ENCODE data around the gene STK32C. TPM values are rescaled to one million over a fixed set of nuclear protein-coding genes. Genes with fewer than 3 reads are reported as not detected.

STK32C gene
- total and polyA plus RNA-seq, 10 of the 15 experiments (the other 5 are each of a cell fraction or from before 2014, with no cell fraction given) = 1.5 to 18.1 (median 6.4) TPM

GRCh38 chr10:132257271-132257670 is 50.5 kb downstream of the STK32C start:
- H3K27me3 ChIP-seq (replicated peaks in 1 of 2; ENCODE audit: control insufficient read depth in 2 of 2, insufficient read depth in 2 of 2, low read length in 1 of 2) = no peaks in the 10 kb centered on the region
- ChIA-PET RAD21 (ENCODE audit: unreplicated experiment) (no interaction called here), SMC1A (ENCODE audit: uncharacterized antibody, unreplicated experiment) (no interaction called here), CTCF (no interaction called here), POLR2A (no interaction called here)
- no peak overlapping the region for H3K27ac ChIP-seq (ENCODE audit: control insufficient read depth, insufficient read depth)
- H4K20me1 ChIP-seq (ENCODE audit: control insufficient read depth, insufficient read depth) = no peaks in the 10 kb centered on the region
- H3K4me2 ChIP-seq (ENCODE audit: control insufficient read depth, insufficient read depth) = no peak overlapping the region
- H3K9ac ChIP-seq (ENCODE audit: control insufficient read depth, insufficient read depth, low read length) = no peak overlapping the region
- H3K4me3 ChIP-seq = no peak overlapping the region
- intact Hi-C loops (cut with micrococcal nuclease; ENCODE audit: unreplicated experiment) (no loop called here), in situ Hi-C loops (cut with MboI) (no loop called here)
- H2AFZ ChIP-seq (ENCODE audit: control insufficient read depth, low read depth, low read length) = no peak overlapping the region
- no peaks in the 10 kb centered on the region for H3K79me2 ChIP-seq (ENCODE audit: control insufficient read depth, insufficient read depth, low read length)
- 2% methylated on average over 8 of the region's 8 CpGs for WGBS (ENCODE audit: insufficient coverage, insufficient replicate concordance, low lambda C conversion rate, missing lambda C conversion rate)
- FAIRE-seq = no peak
- no peak for ATAC-seq
- BruUV-seq (replicated peaks) = no TSS peak
- H3K36me3 ChIP-seq (ENCODE audit: control insufficient read depth in 2 of 2, insufficient read depth in 2 of 2, low read length in 1 of 2) = no peaks in the 10 kb centered on the region
- no peak for DNase-seq (ENCODE audit: low read depth, low spot score)
- H3K4me1 ChIP-seq (ENCODE audit: control insufficient read depth, insufficient read depth, low read length) = no peaks in the 10 kb centered on the region
- no peak for TF ChIP-seq ETV6 (conservative IDR thresholded peaks at IDR 0.05 in 1 of 2, IDR thresholded peaks at IDR 0.05 in 1 of 2; ENCODE audit: borderline replicate concordance in 1 of 2, low read depth in 1 of 2)
- no peak for TF ChIP-seq RAD51 (IDR thresholded peaks at IDR 0.05)
- TF ChIP-seq HCFC1 (IDR thresholded peaks at IDR 0.05; ENCODE audit: low read length) = no peak
- TF ChIP-seq ZNF592 (IDR thresholded peaks at IDR 0.05) = no peak
- TF ChIP-seq, protein P1, sequence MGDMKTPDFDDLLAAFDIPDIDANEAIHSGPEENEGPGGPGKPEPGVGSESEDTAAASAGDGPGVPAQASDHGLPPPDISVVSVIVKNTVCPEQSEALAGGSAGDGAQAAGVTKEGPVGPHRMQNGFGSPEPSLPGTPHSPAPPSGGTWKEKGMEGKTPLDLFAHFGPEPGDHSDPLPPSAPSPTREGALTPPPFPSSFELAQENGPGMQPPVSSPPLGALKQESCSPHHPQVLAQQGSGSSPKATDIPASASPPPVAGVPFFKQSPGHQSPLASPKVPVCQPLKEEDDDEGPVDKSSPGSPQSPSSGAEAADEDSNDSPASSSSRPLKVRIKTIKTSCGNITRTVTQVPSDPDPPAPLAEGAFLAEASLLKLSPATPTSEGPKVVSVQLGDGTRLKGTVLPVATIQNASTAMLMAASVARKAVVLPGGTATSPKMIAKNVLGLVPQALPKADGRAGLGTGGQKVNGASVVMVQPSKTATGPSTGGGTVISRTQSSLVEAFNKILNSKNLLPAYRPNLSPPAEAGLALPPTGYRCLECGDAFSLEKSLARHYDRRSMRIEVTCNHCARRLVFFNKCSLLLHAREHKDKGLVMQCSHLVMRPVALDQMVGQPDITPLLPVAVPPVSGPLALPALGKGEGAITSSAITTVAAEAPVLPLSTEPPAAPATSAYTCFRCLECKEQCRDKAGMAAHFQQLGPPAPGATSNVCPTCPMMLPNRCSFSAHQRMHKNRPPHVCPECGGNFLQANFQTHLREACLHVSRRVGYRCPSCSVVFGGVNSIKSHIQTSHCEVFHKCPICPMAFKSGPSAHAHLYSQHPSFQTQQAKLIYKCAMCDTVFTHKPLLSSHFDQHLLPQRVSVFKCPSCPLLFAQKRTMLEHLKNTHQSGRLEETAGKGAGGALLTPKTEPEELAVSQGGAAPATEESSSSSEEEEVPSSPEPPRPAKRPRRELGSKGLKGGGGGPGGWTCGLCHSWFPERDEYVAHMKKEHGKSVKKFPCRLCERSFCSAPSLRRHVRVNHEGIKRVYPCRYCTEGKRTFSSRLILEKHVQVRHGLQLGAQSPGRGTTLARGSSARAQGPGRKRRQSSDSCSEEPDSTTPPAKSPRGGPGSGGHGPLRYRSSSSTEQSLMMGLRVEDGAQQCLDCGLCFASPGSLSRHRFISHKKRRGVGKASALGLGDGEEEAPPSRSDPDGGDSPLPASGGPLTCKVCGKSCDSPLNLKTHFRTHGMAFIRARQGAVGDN (IDR thresholded peaks at IDR 0.05) = no peak
- TF ChIP-seq, protein P2, sequence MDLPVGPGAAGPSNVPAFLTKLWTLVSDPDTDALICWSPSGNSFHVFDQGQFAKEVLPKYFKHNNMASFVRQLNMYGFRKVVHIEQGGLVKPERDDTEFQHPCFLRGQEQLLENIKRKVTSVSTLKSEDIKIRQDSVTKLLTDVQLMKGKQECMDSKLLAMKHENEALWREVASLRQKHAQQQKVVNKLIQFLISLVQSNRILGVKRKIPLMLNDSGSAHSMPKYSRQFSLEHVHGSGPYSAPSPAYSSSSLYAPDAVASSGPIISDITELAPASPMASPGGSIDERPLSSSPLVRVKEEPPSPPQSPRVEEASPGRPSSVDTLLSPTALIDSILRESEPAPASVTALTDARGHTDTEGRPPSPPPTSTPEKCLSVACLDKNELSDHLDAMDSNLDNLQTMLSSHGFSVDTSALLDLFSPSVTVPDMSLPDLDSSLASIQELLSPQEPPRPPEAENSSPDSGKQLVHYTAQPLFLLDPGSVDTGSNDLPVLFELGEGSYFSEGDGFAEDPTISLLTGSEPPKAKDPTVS (IDR thresholded peaks at IDR 0.05; ENCODE audit: low read depth, low read length) = no peak
- H3K9me3 ChIP-seq (replicated peaks; ENCODE audit: control insufficient read depth, insufficient read depth, low read length) = no peaks in the 10 kb centered on the region

Measured in GM12878 (cell line).